ENCODE data around the gene NRG4.
"Not testable (repeated sequence)": the region's sequence is repeated elsewhere in the genome, so short reads cannot be mapped to it uniquely, and the experiment has no call there.

The NRG4 gene

GRCh38 chr15:76058714-76059319, 46.6 kb upstream of the NRG4 start:
- intact Hi-C loops (cut with DNase I; ENCODE audit: low total_unique reads): no loop called here
- no peak overlapping the region for H3K27ac ChIP-seq
- TF ChIP-seq, protein P1, sequence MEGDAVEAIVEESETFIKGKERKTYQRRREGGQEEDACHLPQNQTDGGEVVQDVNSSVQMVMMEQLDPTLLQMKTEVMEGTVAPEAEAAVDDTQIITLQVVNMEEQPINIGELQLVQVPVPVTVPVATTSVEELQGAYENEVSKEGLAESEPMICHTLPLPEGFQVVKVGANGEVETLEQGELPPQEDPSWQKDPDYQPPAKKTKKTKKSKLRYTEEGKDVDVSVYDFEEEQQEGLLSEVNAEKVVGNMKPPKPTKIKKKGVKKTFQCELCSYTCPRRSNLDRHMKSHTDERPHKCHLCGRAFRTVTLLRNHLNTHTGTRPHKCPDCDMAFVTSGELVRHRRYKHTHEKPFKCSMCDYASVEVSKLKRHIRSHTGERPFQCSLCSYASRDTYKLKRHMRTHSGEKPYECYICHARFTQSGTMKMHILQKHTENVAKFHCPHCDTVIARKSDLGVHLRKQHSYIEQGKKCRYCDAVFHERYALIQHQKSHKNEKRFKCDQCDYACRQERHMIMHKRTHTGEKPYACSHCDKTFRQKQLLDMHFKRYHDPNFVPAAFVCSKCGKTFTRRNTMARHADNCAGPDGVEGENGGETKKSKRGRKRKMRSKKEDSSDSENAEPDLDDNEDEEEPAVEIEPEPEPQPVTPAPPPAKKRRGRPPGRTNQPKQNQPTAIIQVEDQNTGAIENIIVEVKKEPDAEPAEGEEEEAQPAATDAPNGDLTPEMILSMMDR (IDR thresholded peaks at IDR 0.05): no peak
- peaks cover 0 to 22% (median 18%) of the 10 kb centered on the region in 4 donors for H3K4me1 ChIP-seq
- H3K36me3 ChIP-seq: no peaks in the 10 kb centered on the region
- no peak for DNase-seq
- peaks cover 0 to 56% of the 10 kb centered on the region in 2 donors for H3K27me3 ChIP-seq
- no peaks in the 10 kb centered on the region for H3K9me3 ChIP-seq
- H3K4me3 ChIP-seq: peak overlapping the region; percentile 45 to 59

GRCh38 chr15:76057332-76058000, 45.2 kb upstream of the NRG4 start:
- DNase-seq: no peak
- H3K27me3 ChIP-seq: peaks cover 0 to 60% of the 10 kb centered on the region in 2 donors
- no peak overlapping the region for H3K27ac ChIP-seq
- TF ChIP-seq, protein P1 (IDR thresholded peaks at IDR 0.05): peak; percentile 55 to 72
- no peaks in the 10 kb centered on the region for H3K36me3 ChIP-seq
- H3K9me3 ChIP-seq: no peaks in the 10 kb centered on the region
- no peak overlapping the region for H3K4me3 ChIP-seq
- peaks cover 0 to 22% (median 18%) of the 10 kb centered on the region in 4 donors for H3K4me1 ChIP-seq
- intact Hi-C loops (cut with DNase I; ENCODE audit: low total_unique reads): no loop called here

- H3K27me3 ChIP-seq: peaks cover 0 to 59% of the 10 kb centered on the region in 2 donors
- H3K9me3 ChIP-seq: no peaks in the 10 kb centered on the region
- no peaks in the 10 kb centered on the region for H3K36me3 ChIP-seq
- H3K4me1 ChIP-seq: peaks cover 0 to 22% (median 18%) of the 10 kb centered on the region in 4 donors
- TF ChIP-seq, protein P1 (IDR thresholded peaks at IDR 0.05): no peak
- DNase-seq: no peak
- intact Hi-C loops (cut with DNase I; ENCODE audit: low total_unique reads): no loop called here
- H3K4me3 ChIP-seq: no peak overlapping the region
- no peak overlapping the region for H3K27ac ChIP-seq
Observed at GRCh38 chr15:76056931-76057330, 44.7 kb upstream of the NRG4 start.

- H3K27me3 ChIP-seq: peaks cover 0 to 49% of the 10 kb centered on the region in 2 donors
- DNase-seq; H3K27ac ChIP-seq; H3K9me3 ChIP-seq; H3K4me3 ChIP-seq; H3K36me3 ChIP-seq; intact Hi-C loops (cut with DNase I; ENCODE audit: low total_unique reads): not testable (repeated sequence)
- peaks cover 0 to 12% (median 9%) of the 10 kb centered on the region in 4 donors for H3K4me1 ChIP-seq
Observed at GRCh38 chr15:76054201-76054600, 42.0 kb upstream of the NRG4 start.

DNA sequence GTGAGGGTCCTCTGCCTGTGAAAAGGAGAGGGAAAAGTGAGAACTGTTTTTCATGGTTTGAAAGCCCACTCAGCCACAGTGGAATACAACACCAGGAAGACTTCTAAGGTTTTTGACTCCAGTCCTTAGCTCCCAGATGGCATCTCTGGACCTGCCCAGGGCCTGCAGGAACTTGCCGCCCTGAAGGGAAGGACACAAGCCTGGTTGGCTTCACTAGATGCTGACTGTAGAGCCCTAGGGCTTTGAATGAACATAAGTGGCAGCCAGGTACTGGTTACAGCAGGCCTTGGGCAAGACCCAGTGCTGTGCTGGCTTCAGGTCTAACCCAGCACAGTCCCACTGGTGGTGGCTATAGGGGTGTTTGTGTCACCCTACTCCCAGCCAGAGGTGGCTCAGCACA, 26.3 kb upstream of the NRG4 start:
- Histone ChIP-seq H3K27me3 (peaks cover 0 to 5% of the 10 kb centered on the region in 2 donors), H3K4me3 (no peak overlapping the region), H3K9me3 (peaks cover 0 to 32% (median 10%) of the 10 kb centered on the region in 3 donors), H3K36me3 (no peaks in the 10 kb centered on the region), H3K4me1 (no peaks in the 10 kb centered on the region), H3K27ac (no peak overlapping the region)
- DNase-seq: no peak
- TF ChIP-seq, protein P1 (IDR thresholded peaks at IDR 0.05): no peak
- intact Hi-C loops (cut with DNase I; ENCODE audit: low total_unique reads): no loop called here

- Histone ChIP-seq H3K9me3 (peaks cover 0 to 16% (median 10%) of the 10 kb centered on the region in 3 donors), H3K36me3 (no peaks in the 10 kb centered on the region), H3K27ac (no peak overlapping the region), H3K4me3 (no peak overlapping the region), H3K4me1 (no peaks in the 10 kb centered on the region), H3K27me3 (peaks cover 0 to 5% of the 10 kb centered on the region in 2 donors)
- TF ChIP-seq, protein P1 (IDR thresholded peaks at IDR 0.05): no peak
- DNase-seq: no peak
- intact Hi-C loops (cut with DNase I; ENCODE audit: low total_unique reads): no loop called here
Observed at GRCh38 chr15:76035593-76035992, 23.4 kb upstream of the NRG4 start.
